GM19035 (cell line): ENCODE measurements around the gene XPOT.
"Not testable (repeated sequence)": the region's sequence is repeated elsewhere in the genome, so short reads cannot be mapped to it uniquely, and the experiment has no call there.

Source experiments
- ATAC-seq: cut with Tn5 transposase; IDR thresholded peaks from one replicate; pipeline ENCODE4 v1.9.1; 2021; ENCODE audit not compliant: unreplicated experiment

Gene XPOT, protein sequence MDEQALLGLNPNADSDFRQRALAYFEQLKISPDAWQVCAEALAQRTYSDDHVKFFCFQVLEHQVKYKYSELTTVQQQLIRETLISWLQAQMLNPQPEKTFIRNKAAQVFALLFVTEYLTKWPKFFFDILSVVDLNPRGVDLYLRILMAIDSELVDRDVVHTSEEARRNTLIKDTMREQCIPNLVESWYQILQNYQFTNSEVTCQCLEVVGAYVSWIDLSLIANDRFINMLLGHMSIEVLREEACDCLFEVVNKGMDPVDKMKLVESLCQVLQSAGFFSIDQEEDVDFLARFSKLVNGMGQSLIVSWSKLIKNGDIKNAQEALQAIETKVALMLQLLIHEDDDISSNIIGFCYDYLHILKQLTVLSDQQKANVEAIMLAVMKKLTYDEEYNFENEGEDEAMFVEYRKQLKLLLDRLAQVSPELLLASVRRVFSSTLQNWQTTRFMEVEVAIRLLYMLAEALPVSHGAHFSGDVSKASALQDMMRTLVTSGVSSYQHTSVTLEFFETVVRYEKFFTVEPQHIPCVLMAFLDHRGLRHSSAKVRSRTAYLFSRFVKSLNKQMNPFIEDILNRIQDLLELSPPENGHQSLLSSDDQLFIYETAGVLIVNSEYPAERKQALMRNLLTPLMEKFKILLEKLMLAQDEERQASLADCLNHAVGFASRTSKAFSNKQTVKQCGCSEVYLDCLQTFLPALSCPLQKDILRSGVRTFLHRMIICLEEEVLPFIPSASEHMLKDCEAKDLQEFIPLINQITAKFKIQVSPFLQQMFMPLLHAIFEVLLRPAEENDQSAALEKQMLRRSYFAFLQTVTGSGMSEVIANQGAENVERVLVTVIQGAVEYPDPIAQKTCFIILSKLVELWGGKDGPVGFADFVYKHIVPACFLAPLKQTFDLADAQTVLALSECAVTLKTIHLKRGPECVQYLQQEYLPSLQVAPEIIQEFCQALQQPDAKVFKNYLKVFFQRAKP

DNA sequence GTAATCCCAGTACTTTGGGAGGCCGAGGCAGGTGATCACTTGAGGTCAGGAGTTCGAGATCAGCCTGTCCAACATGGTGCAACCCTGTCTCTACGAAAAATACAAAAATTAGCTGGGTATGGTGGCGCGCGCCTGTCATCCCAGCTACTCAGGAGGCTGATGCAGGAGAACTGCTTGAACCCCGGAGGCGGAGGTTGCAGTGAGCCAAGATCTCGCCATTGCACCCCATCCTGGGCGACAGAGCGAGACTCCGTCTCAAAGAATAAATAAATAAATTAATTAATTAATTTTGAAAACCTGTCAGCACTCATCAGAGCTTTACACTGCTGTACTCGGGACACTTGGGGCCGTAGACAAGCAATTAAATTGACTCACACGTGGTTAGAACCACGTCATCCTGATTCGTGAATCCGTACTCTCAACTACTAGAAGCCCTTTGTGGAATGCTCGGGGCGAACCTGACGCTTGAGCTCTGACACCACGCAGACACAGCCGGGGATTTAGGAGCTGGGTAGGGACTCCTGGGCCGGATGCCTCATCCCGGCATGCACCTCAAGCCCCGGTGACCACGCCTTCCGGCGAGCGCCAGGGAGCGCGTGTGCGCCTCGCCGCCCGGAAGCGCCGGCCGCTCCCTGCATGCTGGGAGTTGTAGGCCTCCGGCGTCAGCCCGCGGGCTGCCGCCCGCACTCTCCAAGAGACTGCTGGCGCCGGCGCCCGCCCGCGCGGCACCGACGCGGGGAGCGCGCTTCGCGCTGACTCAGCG, at the start of gene XPOT:
TSS of gene XPOT (plus strand) at position 686 of the 763 bp plus-strand sequence. CDS start 5,644 bp downstream, outside the sequence.
- ATAC-seq, result peak; percentile 91

DNA sequence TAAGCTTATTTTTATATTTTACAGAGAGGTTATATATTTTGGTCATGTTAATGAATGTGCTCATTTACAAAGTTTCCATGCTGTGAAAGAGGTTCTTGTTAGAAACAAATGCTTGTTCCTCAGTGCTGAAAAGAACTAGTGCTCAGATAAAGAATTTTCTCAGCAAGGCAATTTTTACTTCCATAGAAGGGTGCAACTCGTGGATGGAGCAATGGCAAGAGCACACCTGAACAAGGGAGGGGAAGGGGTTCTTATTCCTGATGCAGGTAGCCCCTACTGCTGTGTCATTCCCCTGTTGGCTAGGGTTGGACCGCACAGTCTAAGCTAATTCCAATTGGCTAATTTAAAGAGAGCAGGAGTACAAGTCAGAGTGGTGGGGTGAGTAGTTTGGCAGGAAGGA, 48.0 kb upstream of the XPOT start:
- ATAC-seq, result not testable (repeated sequence)

DNA sequence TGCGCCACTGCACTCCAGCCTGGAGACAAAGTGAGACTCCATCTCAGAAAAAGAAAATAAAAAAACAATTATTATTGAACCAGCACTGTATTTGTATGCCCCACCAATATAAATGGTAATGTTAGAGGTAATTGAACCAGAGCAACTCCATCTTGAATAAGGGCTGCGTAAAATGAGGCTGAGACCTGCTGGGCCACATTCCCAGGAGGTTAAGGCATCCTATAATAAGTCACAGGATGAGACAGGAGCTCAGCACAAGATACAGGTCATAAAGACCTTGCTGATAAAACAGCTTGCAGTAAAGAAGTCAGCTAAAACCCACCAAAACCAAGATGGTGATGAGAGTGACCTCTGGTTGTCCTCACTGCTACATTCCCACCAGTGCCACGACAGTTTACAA, 43.0 kb upstream of the XPOT start:
- ATAC-seq, result not testable (repeated sequence)

DNA sequence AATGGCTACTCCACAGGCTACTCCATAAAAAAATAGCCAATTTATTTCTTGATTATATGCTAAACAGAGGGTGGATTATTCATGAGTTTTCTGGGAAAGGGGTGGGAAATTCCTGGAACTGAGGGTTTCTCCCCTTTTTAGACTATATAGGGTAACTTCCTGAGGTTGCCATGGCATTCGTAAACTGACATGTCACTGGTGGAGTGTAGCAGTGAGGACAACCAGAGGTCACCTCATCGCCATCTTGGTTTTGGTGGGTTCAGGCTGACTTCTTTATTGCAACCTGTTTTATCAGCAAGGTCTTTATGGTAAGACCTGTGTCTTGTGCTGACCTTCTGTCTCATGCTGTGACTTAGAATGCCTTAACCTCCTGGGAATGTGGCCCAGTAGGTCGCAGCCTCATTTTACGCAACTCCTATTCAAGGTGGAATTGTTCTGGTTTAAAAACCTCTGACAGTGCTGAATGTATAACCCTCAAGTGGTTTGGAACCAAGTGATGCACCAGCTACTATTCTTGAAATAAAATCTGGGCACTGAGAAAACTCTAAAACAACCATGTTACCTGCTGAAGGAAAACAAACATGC, 41.4 kb upstream of the XPOT start:
- no peak for ATAC-seq

DNA sequence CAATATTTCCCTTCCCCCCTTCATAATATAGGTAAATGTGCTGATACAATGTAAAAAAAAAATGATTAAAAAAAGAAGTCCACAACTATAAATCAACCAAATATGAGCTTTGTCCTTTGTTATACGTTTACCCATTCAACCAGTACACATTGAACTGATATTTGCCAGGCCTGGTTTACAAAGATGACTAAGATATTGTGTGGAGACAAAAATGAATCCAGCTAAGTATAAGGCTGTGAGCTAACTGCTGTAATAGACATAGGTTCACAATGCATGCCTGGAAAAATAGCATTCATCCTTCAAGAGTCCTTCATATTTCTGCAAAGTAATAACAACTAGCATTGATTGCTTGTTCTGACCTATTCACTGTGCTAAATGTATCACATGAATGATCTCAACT, 20.5 kb upstream of the XPOT start:
- ATAC-seq, result no peak

DNA sequence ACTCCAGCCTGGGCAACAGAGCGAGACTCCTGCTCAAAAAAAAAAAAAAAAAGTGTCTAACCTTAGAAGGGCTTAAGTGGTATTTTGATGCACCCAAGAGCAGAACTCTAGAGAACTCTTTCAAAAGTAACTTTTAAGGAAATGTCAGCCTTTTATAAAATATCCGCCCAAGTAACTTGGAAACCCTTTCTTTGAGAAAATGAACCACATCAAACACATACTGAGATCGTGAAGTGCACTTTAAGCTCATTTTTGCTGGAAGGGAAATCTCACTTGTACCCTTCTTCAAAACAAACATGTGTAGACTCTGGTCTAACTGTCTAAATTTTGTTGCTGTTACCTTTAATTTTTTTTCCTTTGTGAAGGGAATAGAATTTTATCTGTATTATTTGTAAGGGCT, 19.2 kb upstream of the XPOT start:
- ATAC-seq, result no peak

DNA sequence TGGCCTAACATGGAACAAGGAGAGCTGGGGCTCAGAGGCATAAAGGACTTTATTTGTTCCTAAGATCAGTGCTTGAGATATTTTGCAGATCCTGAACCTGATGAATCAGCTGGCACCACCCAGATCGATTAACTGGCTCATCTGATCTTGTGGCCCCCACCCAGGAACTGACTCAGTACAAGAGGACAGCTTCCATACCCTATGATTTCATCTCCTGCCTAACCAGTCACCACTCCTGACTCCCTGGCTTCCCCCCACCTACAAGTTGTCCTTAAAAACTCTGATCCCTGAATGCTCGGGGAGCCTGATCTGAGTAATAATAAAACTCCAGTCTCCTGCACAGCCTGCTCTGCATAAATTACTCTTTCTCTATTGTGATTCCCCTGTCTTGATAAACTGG, 18.7 kb upstream of the XPOT start:
- no peak for ATAC-seq

DNA sequence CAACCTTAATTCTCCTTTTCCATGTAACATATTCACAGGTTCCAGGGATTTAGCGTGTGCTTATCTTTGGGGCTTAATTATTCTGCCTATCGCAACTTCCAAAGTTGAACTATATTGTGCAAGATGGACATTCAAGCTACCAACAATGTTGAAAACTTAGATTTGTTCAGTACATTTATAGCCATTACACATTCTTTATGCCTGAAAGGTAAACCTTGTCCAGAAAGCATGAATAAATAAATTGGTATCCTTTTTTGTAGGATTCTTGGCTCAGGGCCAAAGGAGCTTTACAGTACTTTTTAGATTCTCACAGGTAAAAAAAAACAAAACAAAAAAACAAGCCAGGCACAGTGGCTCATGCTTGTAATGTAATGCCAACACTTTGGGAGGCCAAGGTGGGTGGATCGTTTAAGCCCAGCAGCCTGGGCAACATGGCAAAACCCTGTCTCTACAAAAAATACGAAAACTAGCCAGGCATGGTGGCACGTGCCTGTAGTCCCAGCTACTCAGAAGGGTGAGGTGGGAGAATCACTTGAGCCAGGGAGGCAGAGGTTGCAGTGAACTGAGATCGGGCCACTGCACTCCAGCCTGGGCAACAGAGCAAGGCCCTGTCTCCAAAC, 16.9 kb upstream of the XPOT start:
- no peak for ATAC-seq

DNA sequence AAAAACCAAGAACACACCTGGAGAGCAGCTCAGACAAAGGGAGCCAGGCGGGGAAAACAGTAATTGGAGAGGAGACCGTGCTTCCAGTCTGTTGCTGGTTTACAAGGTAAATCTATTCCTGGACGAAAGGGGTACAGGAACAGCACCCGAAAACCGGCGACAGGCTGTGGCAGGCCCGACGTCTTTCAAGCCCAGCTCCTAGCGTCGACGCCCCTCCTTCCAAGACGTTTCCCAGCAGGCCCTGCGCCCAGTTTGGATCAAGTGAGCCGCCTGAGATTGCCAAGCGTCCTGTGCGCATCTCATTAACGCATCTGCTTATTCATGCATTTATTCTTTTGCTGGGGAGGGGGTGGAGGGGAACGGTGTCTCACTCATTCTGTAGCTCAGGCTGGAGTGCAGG, 15.0 kb upstream of the XPOT start:
- ATAC-seq, result no peak

DNA sequence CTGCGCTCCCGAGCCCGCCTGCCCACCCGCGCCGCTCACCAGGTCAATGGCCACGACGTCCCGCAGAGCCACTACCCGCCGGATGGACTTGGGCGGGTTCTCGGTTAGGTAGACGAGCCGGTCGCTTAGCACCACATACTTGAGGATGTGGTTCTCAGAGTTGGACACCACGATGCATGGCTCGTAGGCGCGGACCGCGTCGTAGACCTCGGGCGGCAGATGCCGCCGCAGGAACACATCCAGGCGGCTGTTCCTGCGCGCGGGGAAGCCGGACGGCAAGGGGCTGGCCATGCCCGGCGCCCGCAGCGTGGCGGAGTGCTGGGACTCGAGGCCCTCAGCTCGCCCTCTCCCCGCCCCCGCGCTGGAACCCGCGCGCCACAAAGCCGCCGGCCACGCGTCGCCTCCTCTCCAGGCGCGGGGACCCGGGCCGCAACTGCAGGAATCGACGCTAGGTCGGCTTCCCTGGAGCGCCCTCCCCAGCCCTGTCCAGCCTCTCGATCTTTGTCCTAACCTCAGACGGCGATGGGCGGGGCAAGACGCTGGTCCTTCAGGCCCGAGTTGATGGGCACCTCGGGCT, 13.8 kb upstream of the XPOT start, which contains the start of gene C12orf56:
TSS of gene C12orf56 (minus strand) at position 484 of the 577 bp plus-strand sequence. CDS start at position 291, 193 bp downstream.
- no peak for ATAC-seq

DNA sequence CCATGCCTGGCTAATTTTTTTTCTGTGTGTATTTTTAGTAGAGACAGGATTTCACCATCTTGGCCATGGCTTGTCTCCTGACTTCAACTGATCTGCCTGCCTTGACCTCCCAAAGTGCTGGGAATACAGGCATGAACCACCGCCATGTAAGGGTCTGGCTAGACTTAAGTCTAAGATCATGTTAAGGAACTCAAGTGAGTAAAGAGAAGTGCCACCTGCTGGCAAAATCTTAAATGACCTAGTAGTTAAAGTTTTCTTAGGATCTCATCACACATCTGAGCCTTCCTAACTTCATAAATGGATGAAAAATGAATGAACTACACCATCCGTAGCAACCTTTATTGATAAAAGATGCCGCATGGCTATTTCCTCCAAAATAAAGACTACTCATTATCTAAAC, 12.0 kb upstream of the XPOT start:
- ATAC-seq, result peak; percentile 65

DNA sequence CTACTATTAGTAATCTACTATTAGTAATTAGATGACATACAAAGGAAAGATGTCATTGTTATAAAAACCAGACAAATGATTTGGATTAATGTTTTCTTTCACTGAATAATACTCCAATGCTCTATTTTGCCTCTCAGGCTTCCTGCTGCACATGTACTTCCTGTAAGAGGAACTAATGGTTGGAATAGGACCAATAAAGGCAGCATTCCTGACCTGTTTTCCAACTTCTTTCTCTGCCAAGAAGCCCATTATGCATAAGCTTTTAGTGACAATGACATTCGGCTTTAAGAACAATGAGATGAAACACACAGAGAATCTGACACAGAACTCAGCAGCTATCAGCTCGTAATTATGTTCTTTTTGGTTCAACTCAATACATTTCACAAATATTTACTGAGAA, 8.5 kb upstream of the XPOT start:
- ATAC-seq, result no peak

DNA sequence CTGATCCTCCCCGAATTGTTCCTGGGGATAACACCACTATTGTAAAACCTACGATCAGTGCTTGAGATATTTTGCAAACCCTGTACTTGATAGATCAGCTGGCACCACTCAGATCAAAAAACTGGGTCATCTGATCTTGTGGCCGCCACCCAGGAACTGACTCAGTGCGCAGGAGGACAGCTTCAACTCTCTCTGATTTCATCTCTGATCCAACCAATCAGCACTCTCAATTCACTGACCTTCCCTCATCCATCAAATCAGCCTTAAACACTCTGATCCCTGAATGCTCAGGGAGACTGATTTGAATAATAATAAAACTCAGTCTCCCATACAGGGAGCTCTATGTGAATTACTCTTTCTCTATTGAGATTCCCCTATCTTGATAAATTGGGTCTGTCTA, 4.2 kb upstream of the XPOT start:
- no peak for ATAC-seq

DNA sequence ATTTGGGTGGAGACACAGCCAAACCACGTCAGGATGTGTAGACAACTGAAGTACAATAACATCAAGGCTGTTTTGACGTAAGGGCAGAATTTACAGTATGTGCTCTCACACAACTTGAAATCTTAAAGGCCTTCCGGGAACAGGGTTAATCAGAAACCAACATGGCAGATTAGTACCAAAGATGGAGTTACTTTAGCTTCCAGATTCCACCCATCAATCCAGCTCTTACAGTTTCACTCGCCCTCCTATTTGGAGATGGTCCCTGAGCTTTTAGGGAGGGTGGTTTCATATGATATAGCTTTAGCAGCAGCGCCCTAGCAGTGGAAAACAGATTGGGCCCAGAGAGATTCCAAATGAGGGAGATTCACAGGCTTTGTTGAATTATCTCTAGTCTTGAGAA, 2.0 kb upstream of the XPOT start:
- ATAC-seq, result no peak

DNA sequence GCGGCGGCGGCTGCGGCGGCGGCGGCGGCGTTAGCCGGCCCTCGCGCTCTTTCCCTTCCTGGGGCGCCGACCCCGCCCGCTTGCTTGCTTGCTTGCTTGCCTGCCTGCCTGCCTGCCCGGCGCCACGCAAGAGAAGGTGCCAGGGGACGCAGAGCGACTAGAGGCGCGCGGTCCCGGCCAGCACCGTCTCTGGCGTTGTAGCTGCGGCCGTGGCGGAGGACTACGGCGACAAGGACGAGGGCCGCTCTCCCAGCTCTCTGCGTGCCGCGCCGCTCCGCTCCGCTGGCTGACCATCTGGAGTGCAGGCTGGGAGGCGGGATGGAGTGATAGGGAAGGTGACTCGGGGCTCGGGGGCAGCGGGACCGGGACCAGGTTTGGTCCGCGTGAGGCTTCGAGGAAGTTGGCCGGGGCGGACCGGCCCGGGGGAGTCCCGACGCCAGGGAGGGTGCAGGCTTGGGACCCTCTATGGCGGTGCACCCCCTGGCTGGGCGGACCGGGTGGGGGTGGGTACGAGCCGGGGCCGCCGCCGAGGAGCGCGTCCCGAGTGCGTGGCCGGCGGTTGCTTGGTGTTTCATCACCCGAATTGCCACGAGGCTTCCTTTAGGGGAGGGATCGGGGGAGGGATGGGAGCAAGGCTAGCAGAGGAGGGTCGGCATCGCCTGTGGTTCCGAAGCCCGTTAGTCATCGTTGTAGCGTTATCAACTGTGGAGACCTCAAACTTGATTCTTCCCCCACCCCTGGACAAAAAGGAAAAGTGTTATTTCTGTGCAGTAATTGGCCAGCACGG, 471 bp downstream of the XPOT start:
- ATAC-seq, result peak; percentile 36

DNA sequence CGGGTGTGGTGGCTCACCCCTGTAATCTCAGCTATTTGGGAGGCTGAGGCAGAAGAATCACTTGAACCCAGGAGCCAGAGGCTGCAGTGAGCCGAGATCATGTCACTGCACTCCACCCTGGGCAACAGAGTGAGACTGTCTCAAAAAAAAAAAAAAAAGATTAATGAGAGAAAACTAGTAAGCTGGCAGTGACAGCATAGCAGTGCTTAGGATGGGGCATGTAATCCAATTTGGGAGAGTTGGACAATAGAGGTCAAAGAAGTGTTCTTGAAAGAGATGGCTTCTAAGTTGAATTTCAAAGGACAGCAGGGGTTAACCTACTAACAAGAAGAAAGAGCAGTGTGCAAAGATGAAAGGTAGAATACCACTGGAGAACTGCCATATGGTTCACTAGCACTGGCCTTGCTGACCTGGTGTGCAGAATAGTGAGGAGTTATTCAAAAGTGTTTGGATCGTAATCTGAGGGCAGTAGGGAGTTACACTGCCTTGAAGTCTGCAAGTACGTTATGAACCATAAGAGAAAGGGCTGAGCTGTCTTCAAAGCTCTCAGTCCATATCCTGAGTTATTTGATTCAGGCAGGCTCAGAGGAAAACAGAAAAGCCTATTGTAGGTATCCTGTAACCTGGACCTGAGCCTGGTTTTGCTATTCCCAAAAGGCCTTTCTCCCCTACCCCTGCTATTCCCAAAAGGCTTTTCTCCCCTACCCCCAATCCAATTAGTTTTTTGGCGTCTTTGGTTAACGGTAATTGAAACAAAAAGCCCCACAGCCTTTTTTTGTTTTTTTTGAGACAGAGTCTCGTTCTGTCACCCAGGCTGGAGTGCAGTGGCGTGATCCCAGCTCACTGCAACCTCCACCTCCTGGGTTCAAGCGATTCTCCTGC, 3.4 kb downstream of the XPOT start:
- no peak for ATAC-seq

DNA sequence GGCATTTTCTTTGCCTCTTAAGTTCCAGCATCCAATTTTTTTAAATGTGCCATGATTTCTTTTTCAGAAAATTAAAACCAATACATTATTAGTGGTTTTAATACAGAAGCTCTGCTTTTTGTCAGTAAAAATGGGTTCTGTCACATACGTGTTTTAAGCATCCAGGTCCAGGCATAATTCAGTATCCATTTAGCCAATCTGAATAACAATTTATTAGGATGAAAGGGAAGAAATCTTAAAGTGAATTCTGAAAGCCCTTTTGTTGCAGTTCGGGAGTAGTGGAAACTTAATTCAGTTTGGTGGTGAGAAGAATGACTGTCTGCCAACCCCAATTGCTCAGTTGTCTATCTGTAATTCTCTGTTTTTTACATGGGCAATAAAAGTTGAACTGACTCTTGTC, 7.2 kb downstream of the XPOT start:
- no peak for ATAC-seq

DNA sequence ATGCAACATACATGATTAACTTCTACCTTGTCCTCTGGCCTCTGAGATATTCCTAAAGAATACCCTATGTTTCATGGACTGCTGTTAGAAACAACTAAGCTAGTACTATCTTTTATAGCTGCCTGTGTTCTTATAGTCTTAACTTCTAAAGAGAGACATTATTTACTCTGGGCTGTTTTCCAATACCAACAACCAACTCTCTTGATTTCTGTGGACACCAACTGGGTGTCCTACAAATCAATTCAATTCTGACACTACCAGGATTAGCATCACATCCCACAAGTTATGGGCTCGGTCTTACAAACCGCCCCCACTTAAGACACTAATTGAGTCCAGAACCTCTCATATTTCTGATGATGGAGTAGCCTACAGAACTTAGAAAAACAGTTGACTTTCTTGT, 8.3 kb downstream of the XPOT start:
- no peak for ATAC-seq
